MCF 10A (cell line): ENCODE data around the gene SLC49A3. TPM values are rescaled to one million over a fixed set of nuclear protein-coding genes. Genes with fewer than 3 reads are reported as not detected.

Experiments
- BruUV-seq: library from RNA; stranded (reverse); fragments of 400-500 nt; replicated peaks from 2 replicates; lab custom pipeline; 2021; lab: Mats Ljungman, UMichigan
- CTCF ChIA-PET: fragments of 300-600 bp; sonication (Branson Sonifier 250); formaldehyde crosslinking; extraction: SDS; loops from one replicate; lab custom pipeline; 2021; ENCODE audit warnings: antibody characterized with exemption, inconsistent platforms; lab: Yijun Ruan, JAX
- POLR2A ChIA-PET: fragments of 300-600, 350-650 bp; sonication (Branson Sonifier 250); formaldehyde crosslinking; extraction: SDS; loops from one replicate; lab custom pipeline; 2020; ENCODE audit warnings: antibody characterized with exemption, inconsistent platforms; lab: Yijun Ruan, JAX
- DNase-seq: peaks from one replicate; pipeline ENCODE4 v3.0.0-alpha.2; 2018; ENCODE audit not compliant: unreplicated experiment
- H3K27ac Mint-ChIP-seq: one replicate; pipeline ENCODE4 v1.8.0; 2022; ENCODE audit warnings: mild to moderate bottlenecking, low read depth, mixed read lengths; ENCODE audit not compliant: unreplicated experiment
- H3K27me3 Mint-ChIP-seq: one replicate; pipeline ENCODE4 v1.8.0; 2022; ENCODE audit warnings: mixed read lengths; ENCODE audit not compliant: insufficient read depth, unreplicated experiment
- H3K36me3 Mint-ChIP-seq: one replicate; pipeline ENCODE4 v1.8.0; 2022; ENCODE audit warnings: mild to moderate bottlenecking, moderate library complexity, mixed read lengths; ENCODE audit not compliant: insufficient read depth, unreplicated experiment
- H3K4me1 Mint-ChIP-seq: one replicate; pipeline ENCODE4 v1.8.0; 2022; ENCODE audit warnings: mixed read lengths; ENCODE audit not compliant: insufficient read depth, unreplicated experiment
- H3K4me3 Mint-ChIP-seq: one replicate; pipeline ENCODE4 v1.8.0; 2022; ENCODE audit warnings: mild to moderate bottlenecking, moderate library complexity, mixed read lengths; ENCODE audit not compliant: unreplicated experiment
- H3K9me3 Mint-ChIP-seq: one replicate; pipeline ENCODE4 v1.8.0; 2022; ENCODE audit warnings: mixed read lengths; ENCODE audit not compliant: unreplicated experiment
- CTCF ChIP-seq: fragments of 200-600 bp; IDR thresholded peaks from one replicate; pipeline ENCODE4 v1.8.0; 2022; ENCODE audit warnings: antibody characterized with exemption, mild to moderate bottlenecking; ENCODE audit not compliant: unreplicated experiment
- intact Hi-C: fragments of 100-400 bp; cut with micrococcal nuclease; formaldehyde crosslinking; loops from 2 replicates; pipeline ENCODE4 v1.14.1; 2022
- total RNA-seq: library from RNA; stranded (reverse); gene quantifications from 2 replicates; pipeline ENCODE4 v1.2.3, GENCODE V29; 2022

Gene SLC49A3
- total RNA-seq, 1 experiment from 2014 or later = not detected

DNA sequence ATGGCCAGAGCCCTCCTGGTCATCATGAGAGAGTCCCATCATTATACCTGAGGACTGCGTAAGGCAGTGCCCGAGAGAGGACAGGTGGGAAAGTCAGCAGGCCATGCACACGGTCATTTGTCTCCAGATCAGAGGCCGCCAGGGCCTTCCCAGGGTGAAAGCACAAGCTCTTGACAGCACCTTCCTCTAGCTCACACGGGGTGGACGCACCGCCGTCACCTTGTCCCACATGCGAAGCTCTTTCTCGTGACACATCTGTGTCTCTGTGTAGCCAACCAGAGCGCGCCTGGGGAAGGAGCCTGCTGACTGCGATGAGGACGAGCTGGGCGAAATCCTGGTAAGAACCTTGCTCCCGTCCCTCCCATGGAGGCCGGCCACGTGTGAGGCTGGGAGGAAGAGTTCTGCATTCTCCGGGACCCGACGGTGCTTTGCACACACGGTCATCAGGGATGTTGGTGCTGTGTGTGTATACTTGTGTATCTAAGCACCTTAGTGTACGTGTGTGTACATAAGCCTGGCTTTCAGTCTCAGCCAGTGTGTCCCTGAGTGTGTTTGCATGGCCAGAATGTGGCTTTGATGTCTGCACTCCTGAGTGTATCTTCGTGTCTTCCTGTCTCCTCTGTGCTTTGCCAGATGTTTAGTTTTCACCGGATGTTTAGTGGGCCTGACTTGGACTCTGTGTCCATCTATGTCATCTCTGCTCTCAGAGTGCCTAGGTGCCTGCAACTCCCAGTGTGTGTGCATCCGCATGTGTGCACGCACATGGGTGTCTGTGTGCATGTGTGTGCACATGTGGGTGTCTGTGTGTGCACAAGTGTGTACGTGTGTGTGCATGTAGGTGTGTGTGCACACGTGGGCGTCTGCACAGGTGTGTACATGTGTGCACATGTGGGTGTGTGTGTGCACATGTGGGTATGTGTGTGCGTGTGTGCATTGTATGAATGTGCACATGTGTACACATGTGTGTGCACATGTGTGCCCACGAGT is 30.0 kb downstream of the SLC49A3 start:
- ChIA-PET CTCF (no interaction called here), POLR2A (no interaction called here)
- intact Hi-C loops = no loop called here
- Mint-ChIP-seq H3K9me3 (peaks cover 10% of the 10 kb centered on the region), H3K4me3 (no peak overlapping the region), H3K27me3 (no peaks in the 10 kb centered on the region), H3K27ac (no peak overlapping the region), H3K36me3 (peaks cover 5% of the 10 kb centered on the region), H3K4me1 (no peaks in the 10 kb centered on the region)
- DNase-seq = no peak
- no TSS peak for BruUV-seq
- no peak for TF ChIP-seq CTCF

- TF ChIP-seq CTCF = no peak
- BruUV-seq = no TSS peak
- intact Hi-C loops = no loop called here
- Mint-ChIP-seq H3K36me3 (peaks cover 5% of the 10 kb centered on the region), H3K27me3 (no peaks in the 10 kb centered on the region), H3K27ac (no peak overlapping the region), H3K4me1 (no peaks in the 10 kb centered on the region), H3K4me3 (no peak overlapping the region), H3K9me3 (peaks cover 10% of the 10 kb centered on the region)
- no peak for DNase-seq
- CTCF ChIA-PET = no interaction called here
- POLR2A ChIA-PET = no interaction called here
These were observed 30.9 kb downstream of the SLC49A3 start for GRCh38 chr4:657834-658667.

DNA sequence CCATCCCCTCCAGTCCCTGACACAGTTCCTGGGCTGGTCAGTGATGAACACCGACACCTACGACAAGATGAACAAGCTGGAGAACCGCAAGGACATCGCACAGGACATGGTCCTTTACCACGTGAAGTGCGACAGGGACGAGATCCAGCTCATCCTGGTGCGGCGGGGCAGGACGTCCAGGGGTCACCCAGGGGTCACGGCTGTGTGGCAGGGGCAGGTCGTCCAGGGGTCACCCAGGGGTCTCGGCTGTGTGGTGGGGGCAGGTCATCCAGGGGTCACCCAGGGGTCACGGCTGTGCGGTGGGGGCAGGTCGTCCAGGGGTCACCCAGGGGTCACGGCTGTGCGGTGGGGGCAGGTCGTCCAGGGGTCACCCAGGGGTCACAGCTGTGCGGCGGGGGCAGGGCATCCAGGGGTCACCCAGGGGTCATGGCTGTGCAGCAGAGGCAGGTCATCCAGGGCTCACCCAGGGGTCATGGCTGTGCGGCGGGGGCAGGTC is 31.6 kb downstream of the SLC49A3 start:
- TF ChIP-seq CTCF = no peak
- DNase-seq = no peak
- H3K4me1 Mint-ChIP-seq = no peaks in the 10 kb centered on the region
- POLR2A ChIA-PET = no interaction called here
- no peaks in the 10 kb centered on the region for H3K27me3 Mint-ChIP-seq
- no peak overlapping the region for H3K4me3 Mint-ChIP-seq
- H3K9me3 Mint-ChIP-seq = peaks cover 10% of the 10 kb centered on the region
- H3K36me3 Mint-ChIP-seq = peaks cover 5% of the 10 kb centered on the region
- H3K27ac Mint-ChIP-seq = no peak overlapping the region
- CTCF ChIA-PET = no interaction called here
- intact Hi-C loops = no loop called here
- BruUV-seq = no TSS peak
